CD4-positive, alpha-beta T cell (primary cell): Measurements from ENCODE around the gene NR3C1. TPM values are rescaled to one million over a fixed set of nuclear protein-coding genes. Genes with fewer than 3 reads are reported as not detected.

Source experiments
- ATAC-seq: fragments of 200-7000 bp; cut with Tn5 transposase; one replicate; pipeline ENCODE4 v1.10.0; 2022; ENCODE audit warnings: mild to moderate bottlenecking; ENCODE audit not compliant: poor library complexity
- CTCF ChIA-PET: fragments of 350-600 bp; sonication (Branson Sonifier 250); formaldehyde crosslinking; loops from one replicate; lab custom pipeline; 2021; ENCODE audit warnings: antibody characterized with exemption, inconsistent platforms; lab: Charles Lee
- POLR2A ChIA-PET: fragments of 350-600 bp; sonication (Branson Sonifier 250); formaldehyde crosslinking; loops from one replicate; lab custom pipeline; 2021; ENCODE audit warnings: antibody characterized with exemption, inconsistent platforms; lab: Charles Lee
- DNase-seq, 14 experiments: peaks; one replicate each; pipeline ENCODE4 v3.0.0-alpha.2; 2013 to 2020; ENCODE audit warnings: mixed read lengths in 2 of 14
- H3K27ac ChIP-seq, 2 donors: one replicate each; pipeline versions ENCODE4 v1.5.1 to v1.7.0; 2013; ENCODE audit warnings: low read length in 2 of 2, low read depth in 1 of 2, mild to moderate bottlenecking in 1 of 2
- H3K27me3 ChIP-seq, 2 experiments: 1 replicate in 1 of 2; 2 replicates in 1 of 2; pipeline versions ENCODE4 v1.6.1 to v1.7.0; 2013; ENCODE audit warnings: low read length in 2 of 2, control low read depth in 1 of 2, mild to moderate bottlenecking in 1 of 2, moderate library complexity in 1 of 2; ENCODE audit not compliant: insufficient read depth in 2 of 2, control insufficient read depth in 1 of 2
- H3K36me3 ChIP-seq: one replicate; pipeline ENCODE4 v1.6.1; 2013; ENCODE audit warnings: low read length, control low read depth; ENCODE audit not compliant: insufficient read depth
- H3K4me1 ChIP-seq: one replicate; pipeline ENCODE4 v1.6.1; 2013; ENCODE audit warnings: low read length, control low read depth; ENCODE audit not compliant: insufficient read depth
- H3K4me3 ChIP-seq: one replicate; pipeline ENCODE4 v1.5.1; 2013; ENCODE audit warnings: mild to moderate bottlenecking, low read length, moderate library complexity
- H3K9me3 ChIP-seq, 2 experiments: 1 replicate in 1 of 2; 2 replicates in 1 of 2; pipeline versions ENCODE4 v1.6.1 to v1.7.0; 2013; ENCODE audit warnings: low read length in 2 of 2, mild to moderate bottlenecking in 2 of 2, control low read depth in 1 of 2, moderate library complexity in 1 of 2; ENCODE audit not compliant: control insufficient read depth in 1 of 2, insufficient read depth in 1 of 2
- H3K27ac Mint-ChIP-seq: one replicate; pipeline ENCODE4 v1.8.0; 2020; ENCODE audit warnings: mixed read lengths
- H3K27me3 Mint-ChIP-seq: one replicate; pipeline ENCODE4 v1.8.0; 2021; ENCODE audit warnings: mixed read lengths
- H3K36me3 Mint-ChIP-seq: one replicate; pipeline ENCODE4 v1.8.0; 2021; ENCODE audit warnings: low read depth, mixed read lengths
- H3K4me1 Mint-ChIP-seq: one replicate; pipeline ENCODE4 v1.8.0; 2021; ENCODE audit warnings: low read depth, mixed read lengths
- H3K4me3 Mint-ChIP-seq: one replicate; pipeline ENCODE4 v1.8.0; 2020; ENCODE audit warnings: mild to moderate bottlenecking, mixed read lengths
- H3K9me3 Mint-ChIP-seq: one replicate; pipeline ENCODE4 v1.8.0; 2020; ENCODE audit warnings: mixed read lengths
- intact Hi-C, 2 experiments: fragments of 100-400 bp; cut with DNase I in 1 of 2; cut with micrococcal nuclease in 1 of 2; formaldehyde crosslinking; loops; one replicate each; pipeline versions ENCODE4 v1.15.1 to v1.9.0; 2023 to 2025; cut with DNase I, micrococcal nuclease
- total RNA-seq, 174 experiments: library from RNA in 2 of 174; stranded (reverse) in 2 of 174; gene quantifications; one replicate each; pipeline ENCODE4 v1.2.3 and lab custom pipeline; 2021 to 2026
- TF ChIP-seq, protein P1 (sequence below): fragments of 200-600 bp; IDR thresholded peaks from one replicate; pipeline ENCODE4 v1.8.0; 2022; ENCODE audit warnings: antibody characterized with exemption, mild to moderate bottlenecking

The NR3C1 gene
- total RNA-seq, 2 experiments from 2014 or later = 168 to 191 TPM

DNA sequence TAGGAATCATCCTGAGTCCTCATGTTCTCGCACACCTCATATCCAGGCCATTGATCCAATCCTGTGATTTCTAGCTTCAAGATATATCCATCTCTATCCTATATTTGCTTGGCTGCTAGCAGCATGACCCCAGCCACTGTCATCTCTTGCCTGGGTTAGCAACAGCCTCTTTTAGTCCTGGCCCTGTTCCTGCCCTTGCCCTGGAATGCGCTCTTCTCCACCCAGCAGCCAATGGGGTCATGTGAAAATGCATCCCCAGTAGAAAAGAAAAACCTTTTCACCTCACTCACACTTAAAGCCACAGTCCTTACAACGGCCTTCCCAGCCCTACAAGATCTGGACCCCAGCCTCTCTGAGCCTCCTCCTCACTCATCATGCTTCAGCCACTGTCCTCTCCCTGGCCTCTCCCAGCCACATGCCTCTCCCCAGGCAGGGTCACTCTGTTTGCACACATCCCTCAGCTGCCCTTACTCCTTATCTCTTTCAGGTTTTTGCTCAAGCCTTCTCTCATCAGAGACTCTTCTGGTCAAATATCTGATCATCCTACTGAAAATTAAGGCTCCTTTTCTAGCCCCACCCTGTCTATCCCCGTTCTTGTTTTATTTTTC, 34.3 kb upstream of the NR3C1 start:
- Mint-ChIP-seq H3K9me3 (no peaks in the 10 kb centered on the region), H3K4me1 (peaks cover 51% of the 10 kb centered on the region)

DNA sequence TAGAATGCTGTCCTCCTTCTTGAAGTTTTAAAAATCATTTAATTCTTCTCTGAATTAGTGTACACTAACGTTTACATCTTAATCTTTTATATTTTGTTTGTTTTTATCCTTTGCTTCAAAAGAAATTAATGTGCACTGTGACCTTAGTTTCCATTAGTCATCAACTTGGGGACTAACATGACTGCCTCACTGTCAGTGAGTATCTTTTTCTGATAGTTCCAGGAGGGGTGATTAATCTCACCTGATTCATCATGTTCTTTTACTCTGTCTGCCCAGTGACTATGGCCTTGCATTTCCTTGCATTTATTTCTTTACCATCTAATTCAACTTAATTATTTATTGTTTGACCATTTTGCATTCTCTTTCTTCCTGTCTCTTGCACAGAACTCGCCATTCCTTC, 33.4 kb upstream of the NR3C1 start:
- ChIA-PET POLR2A (interaction anchor here (1.2 to 5.1 kb wide), 2 partner anchors 33 to 435 kb away, joined by 3 to 250 read pairs; partner anchors contain the start of gene NR3C1), CTCF (interaction anchor here (0.9 to 4.6 kb wide), 2 partner anchors 27 to 33 kb away, joined by 3 to 23 read pairs; partner anchors contain the start of gene NR3C1)
- no peak overlapping the region for H3K4me3 ChIP-seq
- no peak overlapping the region for H3K27ac ChIP-seq
- TF ChIP-seq, protein P1, sequence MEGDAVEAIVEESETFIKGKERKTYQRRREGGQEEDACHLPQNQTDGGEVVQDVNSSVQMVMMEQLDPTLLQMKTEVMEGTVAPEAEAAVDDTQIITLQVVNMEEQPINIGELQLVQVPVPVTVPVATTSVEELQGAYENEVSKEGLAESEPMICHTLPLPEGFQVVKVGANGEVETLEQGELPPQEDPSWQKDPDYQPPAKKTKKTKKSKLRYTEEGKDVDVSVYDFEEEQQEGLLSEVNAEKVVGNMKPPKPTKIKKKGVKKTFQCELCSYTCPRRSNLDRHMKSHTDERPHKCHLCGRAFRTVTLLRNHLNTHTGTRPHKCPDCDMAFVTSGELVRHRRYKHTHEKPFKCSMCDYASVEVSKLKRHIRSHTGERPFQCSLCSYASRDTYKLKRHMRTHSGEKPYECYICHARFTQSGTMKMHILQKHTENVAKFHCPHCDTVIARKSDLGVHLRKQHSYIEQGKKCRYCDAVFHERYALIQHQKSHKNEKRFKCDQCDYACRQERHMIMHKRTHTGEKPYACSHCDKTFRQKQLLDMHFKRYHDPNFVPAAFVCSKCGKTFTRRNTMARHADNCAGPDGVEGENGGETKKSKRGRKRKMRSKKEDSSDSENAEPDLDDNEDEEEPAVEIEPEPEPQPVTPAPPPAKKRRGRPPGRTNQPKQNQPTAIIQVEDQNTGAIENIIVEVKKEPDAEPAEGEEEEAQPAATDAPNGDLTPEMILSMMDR = no peak
- H3K4me1 Mint-ChIP-seq = peaks cover 59% of the 10 kb centered on the region
- no peak for ATAC-seq
- H3K36me3 ChIP-seq = no peaks in the 10 kb centered on the region
- H3K27ac Mint-ChIP-seq = peak overlapping the region; percentile 93
- no peaks in the 10 kb centered on the region for H3K27me3 Mint-ChIP-seq
- intact Hi-C loops = loop anchor here in 1 of 2 experiments (10.0 kb wide), 2 partner anchors 748 to 1062 kb away; no protein-coding TSS in a partner anchor
- H3K9me3 Mint-ChIP-seq = no peaks in the 10 kb centered on the region
- H3K9me3 ChIP-seq = no peaks in the 10 kb centered on the region
- peak in 1 of 14 experiments; percentile 19 for DNase-seq
- H3K27me3 ChIP-seq = no peaks in the 10 kb centered on the region
- peak overlapping the region; percentile 60 for H3K4me3 Mint-ChIP-seq
- H3K4me1 ChIP-seq = peaks cover 25% of the 10 kb centered on the region
- no peaks in the 10 kb centered on the region for H3K36me3 Mint-ChIP-seq

More for the DNA sequence above, 34.3 kb upstream of the NR3C1 start:
- POLR2A ChIA-PET = no interaction called here
- Histone ChIP-seq H3K9me3 (no peaks in the 10 kb centered on the region), H3K27ac (no peak overlapping the region), H3K4me1 (peaks cover 16% of the 10 kb centered on the region), H3K27me3 (no peaks in the 10 kb centered on the region), H3K4me3 (no peak overlapping the region), H3K36me3 (no peaks in the 10 kb centered on the region)
- Mint-ChIP-seq H3K27ac (peak overlapping the region; percentile 93), H3K27me3 (no peaks in the 10 kb centered on the region), H3K36me3 (no peaks in the 10 kb centered on the region), H3K4me3 (peak overlapping the region; percentile 34)
- DNase-seq (no peak), ATAC-seq (no peak)
- TF ChIP-seq, protein P1 = no peak
- intact Hi-C loops = loop anchor here in 1 of 2 experiments (10.0 kb wide), 2 partner anchors 747 to 1063 kb away; no protein-coding TSS in a partner anchor
- CTCF ChIA-PET = no interaction called here

DNA sequence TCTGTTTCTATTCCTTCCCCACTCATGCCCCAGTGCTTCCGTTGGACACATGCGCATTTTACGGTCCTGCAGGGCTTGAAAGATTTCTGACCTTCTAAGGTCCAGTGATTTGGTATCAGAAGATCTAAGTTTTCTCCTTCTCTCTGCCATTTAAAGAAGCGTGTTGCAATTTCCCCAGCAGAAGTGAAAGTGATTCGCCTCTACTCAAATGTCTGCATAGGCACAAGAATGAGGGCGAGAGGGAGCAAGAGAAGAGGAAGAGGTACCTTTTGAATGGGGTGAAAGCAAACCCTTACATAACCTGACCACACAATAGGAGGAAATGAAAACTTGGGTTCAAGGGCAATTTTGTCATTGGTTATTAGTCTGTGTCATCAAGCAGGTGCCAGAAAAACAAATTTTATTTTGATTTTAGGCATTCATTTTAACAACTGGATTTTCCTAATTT, 31.7 kb upstream of the NR3C1 start:
- ChIA-PET POLR2A (interaction anchor here (1.0 to 5.1 kb wide), 13 partner anchors 8 to 753 kb away, joined by 3 to 250 read pairs (median 6); partner anchors contain the start of genes KCTD16, NR3C1 and YIPF5), CTCF (interaction anchor here (4.6 kb wide), 1 partner anchor 31 kb away, joined by 23 read pairs; the partner anchor contains the start of gene NR3C1)
- H3K4me3 Mint-ChIP-seq = peak overlapping the region; percentile 92
- H3K27me3 ChIP-seq = no peaks in the 10 kb centered on the region
- H3K27ac Mint-ChIP-seq = peak overlapping the region; percentile 93
- intact Hi-C loops = loop anchor here in 1 of 2 experiments (10.0 kb wide), 2 partner anchors 750 to 1060 kb away; no protein-coding TSS in a partner anchor
- H3K4me1 Mint-ChIP-seq = peaks cover 73% of the 10 kb centered on the region
- DNase-seq (peak in 10 of 14 experiments; percentile 17 to 81 (median 30)), ATAC-seq (peak; percentile 50)
- H3K4me3 ChIP-seq = peak overlapping the region; percentile 60
- no peaks in the 10 kb centered on the region for H3K9me3 ChIP-seq
- peaks cover 5% of the 10 kb centered on the region for H3K36me3 Mint-ChIP-seq
- H3K4me1 ChIP-seq = peaks cover 34% of the 10 kb centered on the region
- TF ChIP-seq, protein P1 = no peak
- H3K27me3 Mint-ChIP-seq = no peaks in the 10 kb centered on the region
- H3K36me3 ChIP-seq = no peaks in the 10 kb centered on the region
- H3K9me3 Mint-ChIP-seq = no peaks in the 10 kb centered on the region
- H3K27ac ChIP-seq = peak overlapping the region; percentile 62 to 68
